GM04504 (cell line): ENCODE results near the gene PNMA8A.
A peak's percentile ranks its signal among the peaks of the same experiment; 100 is the strongest.

ENCODE experiments used
- DNase-seq: peaks from one replicate; pipeline ENCODE4 v3.0.0-alpha.2; 2012; ENCODE audit warnings: low read depth

The PNMA8A gene

DNA sequence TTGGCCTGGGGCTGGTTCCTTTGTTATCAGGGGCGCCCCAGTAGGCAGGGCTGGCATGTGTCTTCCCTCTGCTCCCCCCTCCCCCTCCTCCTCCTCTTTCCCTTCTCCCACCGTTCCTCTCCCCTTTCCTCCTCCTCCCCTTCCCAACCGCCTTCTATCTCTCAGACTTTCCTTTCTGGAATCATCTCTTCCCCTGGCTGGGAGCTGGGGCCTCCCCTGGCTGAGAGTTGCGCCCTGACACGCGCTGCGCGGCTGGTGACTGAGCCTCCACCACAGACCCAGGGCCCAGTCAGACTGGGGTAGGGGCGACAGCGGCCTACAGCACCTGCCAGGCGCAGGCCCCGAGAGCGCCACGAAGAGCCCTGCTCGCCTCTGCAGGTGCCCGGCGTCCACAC is 21.5 kb upstream of the PNMA8A start:
- DNase-seq = no peak

DNA sequence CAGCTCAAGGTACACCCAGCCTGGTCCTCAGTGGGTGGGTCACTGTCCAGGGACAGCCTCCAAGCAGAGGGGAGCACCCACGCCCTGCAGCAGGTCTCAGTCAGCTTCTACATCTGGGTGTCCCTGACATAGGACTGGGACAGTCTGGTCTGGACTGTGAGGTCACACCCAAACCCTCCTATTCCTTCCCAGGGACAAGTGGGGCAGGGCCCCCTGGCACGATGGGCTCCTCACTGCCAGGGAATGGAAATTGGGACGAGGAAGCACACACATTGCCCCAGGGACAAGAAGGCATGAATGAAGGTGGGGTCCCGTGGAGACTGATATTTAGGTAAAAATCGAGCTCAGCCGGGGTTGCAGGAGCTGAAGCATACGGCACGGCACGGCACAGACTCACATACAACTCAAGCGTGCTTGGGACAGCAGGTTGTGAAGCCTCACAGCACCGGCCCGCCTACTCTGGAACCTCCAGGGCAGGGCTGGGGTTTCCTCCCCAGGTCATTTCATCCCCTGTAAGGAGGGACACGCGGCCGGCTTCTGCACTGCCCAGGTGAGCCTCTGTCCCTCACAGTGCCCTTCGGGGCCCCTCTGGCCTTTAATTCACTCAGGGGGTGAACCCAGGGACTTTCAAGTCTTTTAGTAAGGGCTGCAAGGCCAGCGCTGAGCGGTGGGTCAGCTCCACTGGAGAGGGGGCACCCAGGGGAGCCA is 20.8 kb upstream of the PNMA8A start:
- DNase-seq = no peak

DNA sequence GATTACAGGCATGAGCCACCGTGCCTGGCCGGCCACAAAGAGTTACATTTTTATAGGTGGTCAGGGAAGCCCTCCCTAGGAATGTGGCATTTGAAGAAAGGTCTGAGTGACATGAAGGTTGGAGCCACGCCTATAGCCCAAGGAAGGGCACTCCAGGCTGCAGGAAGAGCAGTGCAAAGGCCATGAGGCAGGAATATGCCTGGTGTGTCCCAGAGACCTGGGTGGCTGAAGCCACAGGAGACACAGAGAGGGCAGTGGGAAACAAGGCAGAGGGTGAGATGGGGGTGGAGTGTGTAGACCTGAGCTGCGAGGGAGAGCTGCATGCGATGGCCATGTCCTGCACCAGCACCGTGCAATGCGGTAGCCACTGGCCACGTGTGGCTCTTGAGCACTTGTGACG is 19.4 kb upstream of the PNMA8A start:
- DNase-seq = no peak

DNA sequence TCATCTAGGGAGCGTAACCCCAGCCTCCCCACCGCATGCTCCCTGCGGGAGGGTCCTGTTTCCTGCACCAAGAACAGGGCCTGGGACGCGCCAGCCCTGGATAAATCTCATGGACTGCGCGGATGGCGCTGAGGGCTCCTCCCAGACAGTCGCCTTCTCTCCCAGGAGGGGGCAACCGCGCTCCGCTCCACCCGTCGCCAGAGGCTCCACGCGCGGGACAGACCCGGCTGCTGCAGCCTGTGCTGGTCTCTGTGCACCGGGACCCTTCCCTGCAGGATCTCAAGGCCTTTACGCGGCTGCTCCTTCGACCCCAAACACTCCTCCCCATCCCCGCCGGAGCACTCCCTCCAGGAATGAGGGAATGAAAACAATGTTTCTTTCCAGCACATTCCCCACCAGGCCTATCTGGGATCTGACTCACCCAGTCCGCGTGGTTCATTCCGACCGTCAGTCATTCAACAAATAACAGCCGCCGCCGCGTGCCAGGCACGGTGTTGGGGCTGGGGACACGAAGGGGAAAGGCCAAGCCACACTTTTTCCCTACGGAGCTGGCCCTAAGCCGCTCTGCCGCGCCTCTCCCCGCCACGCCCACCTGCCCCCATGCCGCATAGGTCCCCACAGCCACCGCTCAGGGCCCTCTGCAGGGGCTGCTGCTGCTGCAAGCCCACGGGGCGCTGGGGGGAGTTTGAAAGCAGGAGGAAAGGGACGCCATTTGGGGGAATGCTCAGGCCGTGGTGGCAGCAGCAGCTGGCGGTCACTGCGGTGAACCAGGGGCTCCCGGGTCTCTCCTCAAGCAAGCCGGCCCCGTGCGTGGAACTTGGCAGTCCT is 18.3 kb upstream of the PNMA8A start:
- DNase-seq = no peak

DNA sequence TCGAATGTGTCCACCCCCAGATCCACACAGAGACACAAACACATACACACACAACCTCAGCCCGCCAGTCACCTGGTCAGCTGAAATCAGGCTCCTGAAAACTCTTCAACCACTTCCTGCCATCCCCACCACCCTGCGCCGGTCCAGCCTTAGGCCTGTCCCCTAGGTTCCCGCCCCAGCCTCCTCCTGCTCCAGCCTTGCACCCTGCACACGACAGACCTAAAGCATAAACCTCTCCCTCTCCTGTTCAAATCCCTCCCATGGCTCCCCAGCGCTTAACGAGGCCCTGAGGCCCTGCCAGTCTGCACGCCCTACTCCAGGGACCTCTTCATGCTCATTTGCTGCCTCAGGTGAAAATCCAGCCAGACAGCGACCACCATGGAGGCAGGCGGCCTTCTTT is 17.2 kb upstream of the PNMA8A start:
- no peak for DNase-seq

DNA sequence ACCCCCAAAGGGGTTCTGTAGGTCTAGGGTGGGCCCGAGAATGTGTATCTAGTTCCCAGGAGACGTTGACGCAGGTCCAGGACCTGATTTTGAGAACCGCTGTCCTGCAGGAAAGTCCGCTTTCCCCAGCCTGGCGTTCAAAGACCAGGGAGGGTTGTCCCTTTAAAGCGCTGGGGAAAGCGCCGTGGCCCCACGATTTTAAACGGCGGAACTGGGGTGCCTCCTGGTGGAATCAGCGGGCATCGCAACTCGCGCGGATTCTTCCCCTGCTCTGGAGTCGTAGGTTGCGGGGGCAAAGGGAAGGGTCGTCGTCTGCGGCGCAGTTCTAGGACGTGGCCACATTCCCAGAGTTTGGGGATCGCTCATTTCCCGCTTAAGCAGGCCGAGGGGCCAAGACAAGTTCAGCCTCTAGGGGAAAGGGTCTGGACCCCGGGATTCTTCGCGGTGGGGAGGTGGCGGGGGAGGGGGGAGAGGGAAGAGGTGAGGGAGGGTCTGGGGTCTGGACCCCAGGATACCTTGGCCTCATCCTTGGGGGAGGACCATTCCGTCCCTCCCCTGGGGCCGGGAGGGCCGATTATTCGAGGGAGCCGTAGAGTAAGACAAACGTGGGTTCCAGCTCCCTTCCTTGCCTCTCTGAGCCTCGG is 16.6 kb upstream of the PNMA8A start:
- peak; percentile 40 for DNase-seq

DNA sequence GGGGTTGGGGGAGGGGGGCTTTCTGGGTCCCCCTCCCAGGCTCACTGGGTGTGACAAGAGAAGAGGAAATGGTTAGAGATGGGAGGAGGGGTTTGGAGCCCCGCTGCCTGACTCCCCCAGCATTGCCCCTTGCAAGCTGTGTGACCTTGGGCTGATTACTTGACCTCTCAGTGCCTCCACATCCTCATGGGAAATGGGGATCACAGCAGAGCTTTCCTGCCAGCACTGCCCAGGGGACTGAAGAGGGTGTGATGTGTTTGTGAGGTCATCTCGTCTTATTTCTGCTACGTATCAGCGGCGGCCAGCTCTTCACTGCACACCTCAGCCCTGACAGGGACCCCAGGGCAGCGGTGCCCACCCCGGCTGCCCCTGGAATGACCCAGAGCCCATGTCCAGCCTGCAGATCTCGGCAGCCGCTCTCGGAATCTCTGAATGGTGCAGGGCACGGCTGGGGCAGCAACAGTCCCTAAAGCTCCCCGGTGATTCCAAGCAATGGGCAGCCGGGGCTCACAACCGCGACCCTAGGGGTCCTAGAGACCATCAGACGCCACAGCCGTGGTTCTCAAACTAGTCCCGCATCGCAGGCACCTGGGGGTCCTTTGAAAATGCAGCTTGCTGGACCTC is 15.9 kb upstream of the PNMA8A start:
- DNase-seq = no peak

DNA sequence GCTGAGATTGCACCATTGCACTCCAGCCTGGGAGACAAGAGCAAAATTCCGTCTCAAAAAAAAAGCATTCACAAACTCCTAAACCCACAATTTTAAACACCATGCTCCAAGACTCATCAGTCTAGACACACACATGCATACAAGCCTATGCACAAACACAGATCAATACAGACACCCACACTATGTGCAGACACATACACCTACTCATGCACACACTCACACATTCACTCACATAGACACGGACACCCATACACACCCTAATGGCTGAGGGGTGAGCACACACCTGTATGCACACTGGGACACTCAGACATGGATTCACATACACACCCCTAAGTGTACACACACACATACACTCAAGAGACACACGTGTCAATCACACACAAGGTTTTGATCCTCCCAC is 15.0 kb upstream of the PNMA8A start:
- DNase-seq = no peak

DNA sequence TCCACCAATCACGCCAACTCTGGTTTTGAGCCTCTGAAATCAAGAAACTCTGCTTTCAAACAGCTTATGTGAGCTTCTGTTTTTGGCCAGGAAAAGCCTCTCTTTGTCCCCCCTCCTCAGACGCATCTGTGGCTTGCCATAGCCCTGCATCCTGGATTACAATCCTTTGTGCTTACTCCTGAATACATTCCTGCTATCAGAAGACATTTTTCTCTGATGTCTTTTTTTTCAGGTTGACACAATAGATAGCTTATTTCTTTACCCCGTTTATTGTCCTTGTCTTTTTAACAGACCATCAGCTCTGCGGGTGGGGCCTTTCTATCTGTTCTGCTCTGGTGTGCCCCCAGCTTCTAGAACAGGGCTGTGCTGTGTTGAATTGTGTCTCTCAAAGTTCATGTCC is 13.3 kb upstream of the PNMA8A start:
- no peak for DNase-seq

DNA sequence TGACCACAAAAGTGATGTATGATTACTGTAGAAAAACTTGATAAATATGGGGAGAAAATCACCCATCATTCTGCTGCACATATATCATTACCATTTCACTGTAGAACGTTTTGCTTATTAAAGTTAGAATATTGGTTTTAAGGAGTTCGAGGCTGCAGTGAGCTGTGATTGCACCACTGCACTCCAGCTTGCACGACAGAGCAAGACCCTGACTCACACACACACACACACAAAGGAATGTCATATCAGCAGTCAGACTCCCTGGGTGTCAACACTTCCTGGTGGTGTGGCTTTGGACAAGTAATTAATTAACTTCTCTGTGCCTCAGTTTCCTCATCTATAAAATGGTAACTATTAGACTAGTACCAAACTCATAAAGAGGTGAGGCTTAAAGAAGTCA is 11.3 kb upstream of the PNMA8A start:
- DNase-seq = no peak

DNA sequence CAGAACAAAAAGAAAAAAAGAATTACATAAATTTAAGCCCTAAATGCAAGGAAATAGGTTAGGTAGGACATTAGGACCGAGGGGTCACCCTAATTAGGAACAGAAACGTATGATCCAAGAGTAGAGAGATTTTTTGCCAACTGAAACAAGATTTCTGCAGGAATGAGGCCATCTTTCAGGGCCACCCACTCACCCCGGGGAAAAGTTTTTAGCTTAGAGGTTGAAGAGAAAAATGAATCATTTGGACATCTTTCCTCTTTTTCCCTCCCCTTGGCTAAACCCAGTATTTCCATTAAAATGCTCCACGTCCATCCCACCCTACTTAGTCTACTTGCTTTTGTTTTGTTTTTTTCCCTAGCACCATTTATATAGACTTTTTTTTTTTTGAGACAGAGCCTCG is 10.6 kb upstream of the PNMA8A start:
- no peak for DNase-seq

DNA sequence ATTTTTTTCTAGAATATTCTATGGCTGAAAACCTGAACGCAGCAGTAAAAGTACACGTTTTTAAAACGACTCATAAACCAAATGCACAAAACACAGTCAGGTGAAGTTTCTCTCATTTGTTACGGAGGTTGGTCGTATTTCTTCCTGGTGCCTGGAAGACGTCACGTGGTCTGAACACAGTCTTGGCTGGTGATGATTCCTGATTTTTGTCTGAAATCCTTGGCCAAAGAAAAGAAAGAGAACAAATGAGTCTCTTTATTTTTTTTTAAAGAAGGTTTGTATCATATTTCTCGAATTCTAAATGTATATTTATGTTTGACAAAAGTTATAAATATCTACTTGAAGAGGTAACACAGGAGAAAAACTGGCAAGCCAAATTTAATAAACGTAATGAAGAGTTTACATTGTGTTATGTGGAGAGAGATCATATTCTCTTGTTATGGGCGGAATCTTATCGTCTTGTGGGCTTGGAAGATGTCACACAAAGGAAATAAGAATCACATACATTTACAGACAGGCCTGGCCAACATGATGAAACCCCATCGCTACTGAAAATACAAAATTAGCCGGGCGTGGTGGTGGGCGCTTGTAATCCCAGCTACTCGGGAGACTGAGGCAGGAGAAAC is 10.0 kb upstream of the PNMA8A start:
- no peak for DNase-seq

DNA sequence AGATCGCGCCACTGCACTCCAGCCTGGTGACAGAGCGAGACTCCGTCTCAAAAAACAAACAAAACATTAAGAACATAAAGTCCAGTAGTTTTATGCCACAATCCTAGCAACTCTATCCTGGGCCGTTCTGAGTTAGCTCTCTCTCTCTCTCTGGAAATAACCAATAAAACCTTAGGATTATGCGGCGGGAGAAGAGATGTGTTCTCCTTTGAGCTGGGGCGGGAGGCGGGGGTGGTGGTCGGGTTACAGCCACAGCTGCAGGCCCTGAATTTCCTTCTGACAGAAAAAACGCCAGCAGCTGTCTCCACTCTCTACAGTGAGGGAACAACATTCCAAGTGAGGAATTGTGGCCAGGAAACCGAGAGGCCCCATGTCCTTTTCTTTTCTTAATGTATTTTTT is 9.1 kb upstream of the PNMA8A start:
- no peak for DNase-seq

DNA sequence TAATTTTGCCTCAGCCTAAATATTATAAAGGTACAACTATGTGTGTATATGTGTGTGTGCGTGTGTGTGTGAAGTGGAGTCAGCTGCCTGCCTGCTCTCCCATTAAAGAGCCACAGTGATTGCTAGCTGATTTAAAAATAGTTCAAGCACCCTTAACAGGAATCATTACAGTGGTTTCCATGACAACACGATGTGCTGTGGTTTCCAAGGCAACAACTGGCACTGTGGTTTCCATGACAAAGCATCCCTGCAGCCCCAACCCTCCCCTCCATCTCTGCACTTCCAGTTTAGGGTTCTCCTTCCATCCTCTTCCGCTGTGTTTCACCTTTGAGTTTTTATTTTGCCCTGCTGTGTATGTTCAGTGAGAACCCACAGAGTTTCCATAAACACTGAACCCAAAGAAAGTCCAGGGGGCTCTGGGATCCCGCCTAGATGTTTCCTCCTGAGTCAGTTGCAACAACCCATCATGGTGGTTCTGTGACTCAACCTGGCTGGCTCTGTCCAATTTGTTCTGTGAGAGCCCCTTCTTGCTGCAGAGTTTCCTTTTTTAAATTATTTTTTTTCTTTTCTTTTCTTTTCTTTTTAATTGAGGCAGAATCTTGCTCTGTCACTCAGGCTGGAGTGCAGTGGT is 7.1 kb upstream of the PNMA8A start:
- DNase-seq = no peak

DNA sequence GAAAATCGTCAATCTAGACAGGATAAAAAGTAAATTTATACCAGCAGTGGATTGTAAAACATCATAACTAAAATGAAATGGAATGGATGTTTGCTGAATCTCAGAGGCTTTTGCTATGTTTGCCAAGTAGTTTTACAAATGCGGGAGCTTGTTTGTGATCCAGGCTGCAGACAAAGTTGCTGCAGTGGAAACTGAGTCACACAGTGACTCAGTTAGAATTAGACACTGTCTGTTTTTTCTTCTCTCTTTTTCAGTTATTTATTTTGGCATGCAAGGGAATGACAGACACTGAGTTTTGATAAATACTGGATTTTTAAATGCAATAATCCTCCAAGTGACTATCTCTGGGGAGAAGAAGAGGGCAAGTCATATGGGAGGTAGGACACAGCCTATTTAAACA is 4.6 kb upstream of the PNMA8A start:
- no peak for DNase-seq

DNA sequence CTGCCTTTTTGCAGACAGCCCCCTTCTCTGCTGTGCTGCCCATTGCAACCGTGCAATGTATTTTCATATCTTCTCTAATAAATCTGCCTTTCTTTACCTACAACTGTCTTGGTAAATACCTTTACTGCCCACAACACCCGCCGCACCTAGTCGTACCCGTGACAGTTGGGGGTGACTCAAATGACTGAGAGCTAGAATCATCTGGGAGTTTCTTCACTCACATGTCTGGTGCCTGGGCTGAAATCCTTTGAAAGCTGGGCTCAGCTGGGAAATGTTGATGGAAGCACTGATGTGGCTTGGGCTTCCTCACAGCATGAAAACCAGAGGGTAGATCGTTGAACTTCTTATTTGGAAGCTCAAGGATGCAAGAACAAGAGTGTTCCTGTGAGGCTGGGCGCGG is 2.8 kb upstream of the PNMA8A start:
- DNase-seq = no peak

DNA sequence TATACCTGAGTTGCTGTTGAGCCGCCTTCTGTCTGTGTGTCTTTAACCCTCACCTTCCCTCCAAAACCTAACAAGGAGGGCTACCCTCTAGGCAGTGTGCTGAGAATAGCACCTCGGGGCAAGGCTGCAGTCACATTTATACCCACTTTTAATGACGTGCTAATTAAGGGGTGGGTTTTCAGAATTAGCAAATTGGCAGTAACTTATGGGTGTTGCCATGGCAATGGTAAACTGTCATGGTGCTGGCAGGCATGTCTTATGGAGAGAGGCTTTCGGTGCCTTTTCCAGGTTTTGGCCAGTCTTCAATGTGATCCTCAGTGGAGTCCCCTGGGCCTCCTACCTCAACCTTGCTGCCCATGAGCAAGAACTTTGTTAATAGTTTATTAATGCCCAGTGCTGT is 1.2 kb upstream of the PNMA8A start:
- no peak for DNase-seq

DNA sequence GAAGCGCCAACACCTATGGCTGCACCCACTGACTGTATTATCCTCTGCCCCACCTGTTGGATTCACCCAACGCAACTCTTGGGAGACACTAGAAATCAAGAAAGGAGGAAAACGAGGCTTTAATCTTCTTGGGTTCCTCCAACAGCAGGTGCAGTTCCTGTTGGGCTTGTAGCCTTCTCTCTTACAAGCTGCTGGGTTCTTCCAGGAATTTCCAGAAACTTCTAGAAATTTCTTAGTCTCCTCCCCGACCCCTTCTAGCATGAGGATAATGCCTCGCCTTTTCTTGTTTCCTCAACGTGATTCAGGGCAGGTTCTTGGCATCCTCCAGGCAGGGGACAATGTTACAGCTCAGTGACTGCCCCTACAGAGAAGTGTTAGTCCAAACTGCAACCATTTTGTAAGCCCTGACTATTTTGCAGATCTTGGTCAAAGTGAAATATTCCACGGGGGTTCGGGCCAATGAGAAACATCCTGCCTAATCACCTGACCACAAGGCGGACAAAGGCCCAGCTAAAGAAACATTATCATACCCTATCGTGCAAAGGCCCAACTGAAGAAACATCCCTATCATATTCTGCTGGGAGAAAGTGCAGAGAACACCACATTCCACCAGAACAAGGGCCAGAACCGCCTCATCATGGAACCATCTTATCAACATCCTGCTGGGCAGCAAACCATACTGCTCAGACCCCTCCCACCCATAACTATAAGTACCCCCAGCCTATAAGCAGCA is 614 bp upstream of the PNMA8A start:
- DNase-seq = no peak

DNA sequence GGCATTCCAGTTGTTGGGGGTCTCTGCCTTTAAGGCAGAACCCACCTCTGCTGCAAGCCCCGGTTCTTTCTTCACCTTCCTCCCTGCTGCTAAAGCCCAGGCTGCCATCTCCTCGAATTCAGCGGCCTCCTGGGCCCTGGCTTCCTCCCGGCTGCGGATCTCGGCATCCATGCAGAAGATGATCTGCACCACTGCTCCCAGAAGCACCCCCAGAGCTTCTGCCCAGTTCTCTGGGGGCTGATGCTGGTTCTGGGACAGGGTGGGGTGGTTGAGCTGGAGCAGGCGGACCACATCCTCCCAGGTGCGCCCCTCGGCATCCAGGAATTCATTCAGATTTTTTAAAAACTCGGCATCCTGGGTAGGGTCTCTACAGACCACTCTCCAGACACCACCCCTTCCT is 987 bp downstream of the PNMA8A start:
- DNase-seq = no peak

DNA sequence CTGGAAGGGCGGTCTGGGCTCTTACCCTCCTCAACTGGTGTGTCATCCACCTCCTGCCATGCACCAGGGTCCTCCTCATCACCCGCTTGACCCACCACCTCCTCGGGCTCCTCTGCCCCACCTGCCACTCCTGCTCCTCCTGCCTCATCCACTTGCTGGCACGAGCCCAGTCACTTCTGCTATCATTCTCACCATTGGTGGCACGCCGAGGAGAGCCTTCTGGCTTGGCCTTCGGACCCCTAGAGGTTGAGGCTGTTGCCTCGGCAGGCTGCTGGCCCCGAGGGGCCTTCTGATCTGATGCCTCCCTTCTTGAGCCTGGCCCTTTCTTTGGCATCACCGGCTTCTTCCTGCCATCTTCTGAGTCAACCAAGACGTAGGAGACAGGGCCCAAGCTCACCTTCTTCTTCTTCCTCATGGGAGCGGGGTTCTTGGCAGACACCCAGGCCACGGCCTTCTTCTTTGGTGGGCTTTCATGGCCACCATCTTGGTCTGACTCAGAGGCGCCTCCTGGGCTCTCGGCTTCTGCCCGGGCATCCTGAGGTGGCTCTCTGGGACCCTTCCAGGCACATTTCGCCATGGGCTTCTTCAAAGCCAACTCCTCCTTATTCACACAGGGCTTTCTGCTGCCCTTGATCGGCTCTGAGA is 1.7 kb downstream of the PNMA8A start:
- no peak for DNase-seq
